Measurements from ENCODE around the gene SLC1A3.

- TF ChIP-seq ZBTB7A (IDR thresholded peaks at IDR 0.05; ENCODE audit: low read depth) (no peak), EGR1 (IDR thresholded peaks at IDR 0.05) (no peak), NFIC (IDR thresholded peaks at IDR 0.05) (no peak), TCF12 (IDR thresholded peaks at IDR 0.05; ENCODE audit: low read depth) (no peak), EP300 (IDR thresholded peaks at IDR 0.05; ENCODE audit: borderline replicate concordance) (no peak), FOXM1 (IDR thresholded peaks at IDR 0.05; ENCODE audit: borderline replicate concordance, low read depth) (no peak), REST (IDR thresholded peaks at IDR 0.05; ENCODE audit: low read depth) (no peak), YY1 (IDR thresholded peaks at IDR 0.05; ENCODE audit: low read depth) (no peak), RAD21 (IDR thresholded peaks at IDR 0.05; ENCODE audit: low read depth) (no peak)
- TF ChIP-seq, protein P1, sequence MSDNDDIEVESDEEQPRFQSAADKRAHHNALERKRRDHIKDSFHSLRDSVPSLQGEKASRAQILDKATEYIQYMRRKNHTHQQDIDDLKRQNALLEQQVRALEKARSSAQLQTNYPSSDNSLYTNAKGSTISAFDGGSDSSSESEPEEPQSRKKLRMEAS (IDR thresholded peaks at IDR 0.05) = no peak
Observed at GRCh38 chr5:36735891-36736290, 129.5 kb downstream of the SLC1A3 start.
